OCI-LY1 (cell line): ENCODE results near the gene KCNH1.

Experiments used
- H2AFZ ChIP-seq: fragments of 200-600 bp; sonication (generic), shearing (Covaris generic); 2 replicates; pipeline ENCODE4 v1.6.0; 2014; ENCODE audit warnings: antibody characterized with exemption, mild to moderate bottlenecking, low read length
- H3F3A ChIP-seq: fragments of 200-600 bp; sonication (generic), shearing (Covaris generic); 2 replicates; pipeline ENCODE4 v1.6.0; 2014; ENCODE audit warnings: mild to moderate bottlenecking, antibody characterized with exemption, low read length, moderate library complexity; ENCODE audit not compliant: insufficient read depth
- H3K27ac ChIP-seq: fragments of 200-600 bp; sonication (generic); 2 replicates; pipeline ENCODE4 v1.5.1; 2014; ENCODE audit warnings: low read length, mixed run types, mild to moderate bottlenecking, low read depth; ENCODE audit not compliant: poor library complexity, severe bottlenecking
- H3K27me3 ChIP-seq: fragments of 200-600 bp; sonication (generic); 2 replicates; pipeline ENCODE4 v1.6.0; 2014; ENCODE audit warnings: antibody characterized with exemption, mild to moderate bottlenecking, low read length, moderate library complexity; ENCODE audit not compliant: insufficient read depth
- H3K36me3 ChIP-seq: fragments of 200-600 bp; sonication (generic); 2 replicates; pipeline ENCODE4 v1.6.1; 2014; ENCODE audit warnings: mild to moderate bottlenecking, antibody characterized with exemption, low read length, moderate library complexity, mixed read lengths; ENCODE audit not compliant: insufficient read depth
- H3K4me1 ChIP-seq: fragments of 200-600 bp; sonication (generic); 2 replicates; pipeline ENCODE4 v1.5.1; 2014; ENCODE audit warnings: mild to moderate bottlenecking, low read length, moderate library complexity; ENCODE audit not compliant: insufficient read depth, severe bottlenecking
- H3K4me2 ChIP-seq: fragments of 200-600 bp; sonication (generic), shearing (Covaris generic); 2 replicates; pipeline ENCODE4 v1.6.1; 2014; ENCODE audit warnings: low read length
- H3K4me3 ChIP-seq: fragments of 200-600 bp; sonication (generic); 2 replicates; pipeline ENCODE4 v1.5.1; 2014; ENCODE audit warnings: low read length, low read depth, mild to moderate bottlenecking, mixed read lengths; ENCODE audit not compliant: poor library complexity, severe bottlenecking
- H3K79me2 ChIP-seq: fragments of 200-600 bp; shearing (Covaris generic); 2 replicates; pipeline ENCODE4 v1.6.1; 2016; ENCODE audit warnings: mixed run types, low read length, mixed read lengths; ENCODE audit not compliant: insufficient read depth
- H3K9ac ChIP-seq: fragments of 200-600 bp; sonication (generic), shearing (Covaris generic); 2 replicates; pipeline ENCODE4 v1.6.1; 2014; ENCODE audit warnings: mild to moderate bottlenecking, low read length, mixed read lengths
- H3K9me2 ChIP-seq: fragments of 200-600 bp; sonication (generic), shearing (Covaris generic); 2 replicates; pipeline ENCODE4 v1.6.1; 2014; ENCODE audit warnings: low read depth, mild to moderate bottlenecking, low read length, mixed read lengths
- H3K9me3 ChIP-seq: fragments of 200-600 bp; shearing (Covaris generic); 2 replicates; pipeline ENCODE4 v1.6.1; 2014; ENCODE audit warnings: low read length, mixed read lengths
- H4K20me1 ChIP-seq: fragments of 200-600 bp; sonication (generic), shearing (Covaris generic); 2 replicates; pipeline ENCODE4 v1.6.0; 2016; ENCODE audit warnings: mild to moderate bottlenecking, low read length; ENCODE audit not compliant: insufficient read depth
- EZH2 ChIP-seq: fragments of 200-600 bp; sonication (generic), shearing (Covaris generic); IDR thresholded peaks from 2 replicates; pipeline ENCODE4 v1.8.0; 2017; ENCODE audit warnings: borderline replicate concordance, mixed run types, mild to moderate bottlenecking, antibody characterized with exemption, low read length, moderate library complexity, mixed read lengths
- TF ChIP-seq, protein P1 (sequence below): fragments of 200-600 bp; sonication (generic), shearing (Covaris generic); IDR thresholded peaks from 2 replicates; pipeline ENCODE4 v1.5.1; 2017; ENCODE audit warnings: mild to moderate bottlenecking, antibody characterized with exemption, low read length, moderate library complexity, mixed read lengths

KCNH1 gene

GRCh38 chr1:210706246-210706645 is 427.7 kb downstream of the KCNH1 start:
- no peaks in the 10 kb centered on the region for H3K9me2 ChIP-seq
- H3K4me3 ChIP-seq, result no peak overlapping the region
- no peaks in the 10 kb centered on the region for H4K20me1 ChIP-seq
- no peaks in the 10 kb centered on the region for H3K27me3 ChIP-seq
- H3K9ac ChIP-seq, result no peak overlapping the region
- no peak overlapping the region for H3K4me2 ChIP-seq
- H3F3A ChIP-seq, result no peaks in the 10 kb centered on the region
- no peak overlapping the region for H3K27ac ChIP-seq
- H3K4me1 ChIP-seq, result no peaks in the 10 kb centered on the region
- no peaks in the 10 kb centered on the region for H3K9me3 ChIP-seq
- no peaks in the 10 kb centered on the region for H3K36me3 ChIP-seq
- H3K79me2 ChIP-seq, result no peaks in the 10 kb centered on the region
- H2AFZ ChIP-seq, result no peak overlapping the region
- TF ChIP-seq, protein P1, sequence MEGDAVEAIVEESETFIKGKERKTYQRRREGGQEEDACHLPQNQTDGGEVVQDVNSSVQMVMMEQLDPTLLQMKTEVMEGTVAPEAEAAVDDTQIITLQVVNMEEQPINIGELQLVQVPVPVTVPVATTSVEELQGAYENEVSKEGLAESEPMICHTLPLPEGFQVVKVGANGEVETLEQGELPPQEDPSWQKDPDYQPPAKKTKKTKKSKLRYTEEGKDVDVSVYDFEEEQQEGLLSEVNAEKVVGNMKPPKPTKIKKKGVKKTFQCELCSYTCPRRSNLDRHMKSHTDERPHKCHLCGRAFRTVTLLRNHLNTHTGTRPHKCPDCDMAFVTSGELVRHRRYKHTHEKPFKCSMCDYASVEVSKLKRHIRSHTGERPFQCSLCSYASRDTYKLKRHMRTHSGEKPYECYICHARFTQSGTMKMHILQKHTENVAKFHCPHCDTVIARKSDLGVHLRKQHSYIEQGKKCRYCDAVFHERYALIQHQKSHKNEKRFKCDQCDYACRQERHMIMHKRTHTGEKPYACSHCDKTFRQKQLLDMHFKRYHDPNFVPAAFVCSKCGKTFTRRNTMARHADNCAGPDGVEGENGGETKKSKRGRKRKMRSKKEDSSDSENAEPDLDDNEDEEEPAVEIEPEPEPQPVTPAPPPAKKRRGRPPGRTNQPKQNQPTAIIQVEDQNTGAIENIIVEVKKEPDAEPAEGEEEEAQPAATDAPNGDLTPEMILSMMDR, result no peak
- TF ChIP-seq EZH2, result no peak

- no peaks in the 10 kb centered on the region for H3K9me2 ChIP-seq
- no peak overlapping the region for H3K4me3 ChIP-seq
- H3K27me3 ChIP-seq, result no peaks in the 10 kb centered on the region
- H3K9ac ChIP-seq, result no peak overlapping the region
- no peaks in the 10 kb centered on the region for H3K36me3 ChIP-seq
- no peaks in the 10 kb centered on the region for H3K4me1 ChIP-seq
- no peak overlapping the region for H2AFZ ChIP-seq
- H3K4me2 ChIP-seq, result no peak overlapping the region
- no peaks in the 10 kb centered on the region for H3K9me3 ChIP-seq
- TF ChIP-seq, protein P1, result no peak
- TF ChIP-seq EZH2, result no peak
- H4K20me1 ChIP-seq, result no peaks in the 10 kb centered on the region
- H3F3A ChIP-seq, result no peaks in the 10 kb centered on the region
- no peak overlapping the region for H3K27ac ChIP-seq
- no peaks in the 10 kb centered on the region for H3K79me2 ChIP-seq
Measured at GRCh38 chr1:210705086-210705485, 428.9 kb downstream of the KCNH1 start.

DNA sequence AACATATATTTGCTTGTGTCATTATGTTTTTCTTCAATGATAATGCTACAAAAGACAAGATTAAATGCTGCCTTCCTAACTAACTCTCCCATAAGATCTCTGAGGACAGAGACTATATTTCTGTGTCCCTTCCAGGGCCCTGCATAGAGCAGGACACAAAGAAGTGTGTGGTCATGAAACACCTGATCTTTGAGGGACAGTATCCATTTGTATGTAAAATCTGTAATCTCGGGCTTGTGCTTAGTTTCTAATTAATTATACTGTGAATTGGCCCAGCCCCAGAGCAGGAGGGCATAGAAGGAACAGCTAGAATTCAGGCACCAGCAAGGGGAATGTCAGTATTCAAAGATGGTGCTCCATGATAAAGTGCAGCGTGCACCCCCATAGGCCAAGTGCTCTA is 430.4 kb downstream of the KCNH1 start:
- H3K9me2 ChIP-seq, result no peaks in the 10 kb centered on the region
- H2AFZ ChIP-seq, result no peak overlapping the region
- no peak overlapping the region for H3K4me2 ChIP-seq
- H3K79me2 ChIP-seq, result no peaks in the 10 kb centered on the region
- no peaks in the 10 kb centered on the region for H3K36me3 ChIP-seq
- no peaks in the 10 kb centered on the region for H4K20me1 ChIP-seq
- no peak overlapping the region for H3K27ac ChIP-seq
- no peaks in the 10 kb centered on the region for H3F3A ChIP-seq
- TF ChIP-seq, protein P1, result no peak
- TF ChIP-seq EZH2, result no peak
- no peaks in the 10 kb centered on the region for H3K27me3 ChIP-seq
- H3K4me1 ChIP-seq, result no peaks in the 10 kb centered on the region
- H3K9me3 ChIP-seq, result no peaks in the 10 kb centered on the region
- H3K4me3 ChIP-seq, result no peak overlapping the region
- H3K9ac ChIP-seq, result no peak overlapping the region
